GM12801 (cell line): Measurements from ENCODE around the gene GFI1B.

Source experiments
- CTCF ChIP-seq: IDR thresholded peaks from one replicate; pipeline ENCODE4 v1.5.1; 2011; ENCODE audit warnings: control low read depth; ENCODE audit not compliant: insufficient read length; ENCODE audit errors: extremely low read depth

The GFI1B gene

DNA sequence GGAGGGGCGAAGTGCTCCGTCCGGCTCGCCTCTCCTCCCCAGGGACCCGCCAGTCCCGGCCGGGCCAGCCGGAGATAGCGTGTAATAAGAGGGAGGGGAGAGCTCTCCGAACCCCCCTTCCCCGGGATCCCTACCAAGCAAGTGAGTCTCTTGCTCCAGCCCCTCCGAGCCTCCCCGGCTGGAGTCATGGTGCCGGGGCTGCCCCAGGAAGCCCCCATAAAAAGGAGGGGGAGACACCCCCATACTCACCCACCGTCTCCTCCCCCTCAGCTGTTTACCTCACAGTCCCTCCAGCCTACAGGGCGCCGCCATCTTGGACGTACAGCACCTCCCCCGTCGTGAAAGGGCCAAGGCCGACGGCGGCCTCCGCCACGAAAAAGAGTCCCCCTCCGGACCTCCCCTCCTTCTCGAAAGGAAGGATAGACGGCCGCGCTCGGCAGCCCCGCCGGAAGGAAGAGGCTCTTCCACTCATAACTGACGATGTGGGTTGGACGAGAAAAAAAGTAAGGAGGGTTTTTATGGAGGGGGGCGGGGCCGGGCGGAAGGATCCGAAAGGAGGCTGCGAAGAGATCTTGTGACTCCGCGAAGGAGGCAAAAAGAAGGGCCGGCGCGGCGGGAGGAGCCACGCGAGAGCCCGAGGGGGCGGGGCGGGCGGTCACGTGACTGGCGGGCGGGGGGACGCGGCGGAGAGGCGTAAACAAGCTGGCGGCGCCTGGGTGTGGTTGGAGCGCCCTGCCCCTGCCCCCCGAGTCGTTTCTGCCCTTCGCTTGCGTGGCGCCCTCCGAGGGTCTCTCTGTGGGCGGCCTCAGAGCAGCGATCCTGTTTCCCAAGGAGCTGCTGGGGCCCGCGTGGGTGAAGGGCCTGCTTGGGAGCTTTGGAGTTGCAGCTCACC, 34.0 kb upstream of the GFI1B start, which contains the start of gene TSC1:
Gene TSC1 (minus strand): TSS at position 323 of the 892 bp plus-strand sequence. CDS start 15,744 bp downstream, outside the sequence.
- no peak for TF ChIP-seq CTCF

DNA sequence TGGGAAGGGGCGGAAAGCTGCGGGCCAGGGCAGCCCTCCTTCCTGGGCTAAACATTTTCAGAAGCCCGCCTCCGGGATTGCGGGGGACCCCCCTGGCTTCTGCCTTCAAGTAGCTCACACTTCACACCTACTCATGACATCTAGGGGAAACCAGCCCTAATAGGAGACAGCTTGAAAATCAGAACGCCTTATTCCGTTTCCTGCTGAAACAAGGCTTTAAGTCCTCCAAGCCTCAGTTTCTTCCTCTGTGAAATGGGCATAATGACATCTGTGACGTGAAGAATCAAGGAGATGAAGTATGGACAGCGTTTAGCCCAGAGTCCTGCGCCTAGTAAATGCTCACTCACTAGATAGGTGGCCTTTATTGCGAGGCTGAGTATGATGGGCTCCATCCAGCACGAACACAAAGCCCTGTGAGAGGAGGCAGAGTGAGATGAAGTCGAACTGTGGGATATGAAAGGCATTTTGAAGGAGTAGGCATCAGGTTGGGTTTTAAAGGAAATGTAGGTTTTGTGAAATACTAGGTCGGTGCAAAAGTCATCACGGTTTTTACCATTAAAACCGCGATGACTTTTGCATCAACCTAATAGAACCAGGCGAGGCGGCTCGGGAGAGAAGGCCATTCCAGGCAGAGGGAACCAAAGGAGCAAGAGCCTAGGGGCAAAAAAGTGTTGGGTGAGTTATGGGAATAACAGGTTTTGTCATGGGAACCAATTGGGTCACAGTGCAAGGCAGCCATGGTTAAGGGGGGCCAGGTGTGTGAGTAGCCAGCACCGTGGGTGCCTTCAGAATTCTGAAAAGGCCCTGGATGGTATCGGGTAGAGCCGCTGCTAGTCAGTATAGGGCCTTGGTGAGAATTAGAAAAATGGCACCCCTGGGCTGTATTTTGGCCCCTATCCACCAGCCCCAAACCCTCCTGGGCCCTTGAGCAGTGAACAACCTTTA, 33.0 kb upstream of the GFI1B start:
- no peak for TF ChIP-seq CTCF

GRCh38 chr9:132946211-132946610, 32.3 kb upstream of the GFI1B start:
- no peak for TF ChIP-seq CTCF

DNA sequence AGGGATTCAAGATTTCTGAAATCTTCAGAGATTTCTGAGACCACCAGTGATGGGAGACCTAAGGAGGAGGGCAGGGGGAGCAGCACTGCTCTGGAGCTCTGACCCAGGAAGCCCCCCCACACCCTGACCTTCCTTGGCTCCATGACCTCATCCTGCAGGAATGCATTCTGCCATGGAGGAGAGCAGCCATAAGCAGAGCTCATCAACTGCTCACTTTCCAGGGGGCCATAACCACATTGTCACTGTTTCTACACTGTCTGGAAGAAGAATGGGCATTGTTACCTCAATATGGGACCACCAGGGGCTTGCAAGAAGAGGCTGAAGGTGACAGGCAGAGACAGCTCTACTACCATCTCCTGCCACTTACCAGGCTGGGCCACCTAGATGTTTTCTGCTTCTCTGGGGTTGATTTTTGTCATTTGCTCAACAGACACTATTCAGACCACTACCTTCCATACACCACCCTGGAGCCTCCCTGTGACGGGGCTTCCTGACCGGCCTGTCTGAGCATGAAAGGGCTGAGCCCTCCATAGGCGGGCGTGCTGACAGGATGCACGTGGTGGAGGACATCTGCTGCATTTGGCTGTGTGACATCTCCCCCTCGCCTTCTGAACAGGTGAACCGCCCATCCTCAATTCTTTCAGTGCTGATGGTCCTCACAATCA, 31.7 kb upstream of the GFI1B start:
- TF ChIP-seq CTCF, result no peak

GRCh38 chr9:132947756-132948155, 30.7 kb upstream of the GFI1B start:
- TF ChIP-seq CTCF, result no peak

- no peak for TF ChIP-seq CTCF
Observed at GRCh38 chr9:132948482-132949050, 29.9 kb upstream of the GFI1B start.
